Natural killer cell (primary cell): ENCODE data around the gene BORCS5. TPM values are rescaled to one million over a fixed set of nuclear protein-coding genes. Genes with fewer than 3 reads are reported as not detected.
A peak's percentile ranks its signal among the peaks of the same experiment; 100 is the strongest.

ENCODE experiments used
- ATAC-seq, 3 donors: fragments of 150-1000 bp in 2 of 3; fragments of 200-7000 bp in 1 of 3; cut with Tn5 transposase; 1 replicate in 1 of 3; 2 replicates in 2 of 3; pipeline ENCODE4 v1.10.0; 2021; ENCODE audit warnings: mild to moderate bottlenecking in 2 of 3, moderate library complexity in 2 of 3
- DNase-seq, 2 donors: peaks; one replicate each; pipeline versions ENCODE4 v3.0.0 to v3.0.0-alpha.2; 2013 to 2021; ENCODE audit warnings: mixed read lengths in 1 of 2
- H3K27ac ChIP-seq: one replicate; pipeline ENCODE4 v1.5.1; 2013; ENCODE audit warnings: mild to moderate bottlenecking, low read length
- H3K27me3 ChIP-seq: one replicate; pipeline ENCODE4 v1.6.1; 2013; ENCODE audit warnings: low read length; ENCODE audit not compliant: control insufficient read depth, insufficient read depth
- H3K36me3 ChIP-seq: one replicate; pipeline ENCODE4 v1.6.1; 2013; ENCODE audit warnings: low read length; ENCODE audit not compliant: control insufficient read depth, insufficient read depth
- H3K4me1 ChIP-seq: one replicate; pipeline ENCODE4 v1.6.1; 2013; ENCODE audit warnings: low read length; ENCODE audit not compliant: control insufficient read depth, insufficient read depth
- H3K4me3 ChIP-seq: one replicate; pipeline ENCODE4 v1.5.1; 2013; ENCODE audit warnings: low read length
- H3K9me3 ChIP-seq: one replicate; pipeline ENCODE4 v1.6.1; 2013; ENCODE audit warnings: low read length; ENCODE audit not compliant: control insufficient read depth, insufficient read depth
- H3K27ac Mint-ChIP-seq, 2 donors: one replicate each; pipeline ENCODE4 v1.8.0; 2022; ENCODE audit warnings: mild to moderate bottlenecking in 2 of 2, mixed read lengths in 2 of 2, moderate library complexity in 1 of 2
- H3K27me3 Mint-ChIP-seq, 2 donors: one replicate each; pipeline ENCODE4 v1.8.0; 2022; ENCODE audit warnings: low read depth in 2 of 2, mixed read lengths in 2 of 2
- H3K36me3 Mint-ChIP-seq: one replicate; pipeline ENCODE4 v1.8.0; 2022; ENCODE audit warnings: mixed read lengths
- H3K4me1 Mint-ChIP-seq, 2 donors: one replicate each; pipeline ENCODE4 v1.8.0; 2022; ENCODE audit warnings: mixed read lengths in 2 of 2
- H3K4me3 Mint-ChIP-seq: one replicate; pipeline ENCODE4 v1.8.0; 2022; ENCODE audit warnings: mild to moderate bottlenecking, moderate library complexity, mixed read lengths
- H3K9me3 Mint-ChIP-seq, 2 donors: one replicate each; pipeline ENCODE4 v1.8.0; 2022; ENCODE audit warnings: mixed read lengths in 2 of 2
- WGBS: methylation state at CpG from one replicate; pipeline ENCODE4 v1.1.7; 2013; ENCODE audit warnings: missing lambda C conversion rate; ENCODE audit not compliant: insufficient coverage; 5-methylcytosine and 5-hydroxymethylcytosine counted together
- intact Hi-C: fragments of 100-400 bp; cut with micrococcal nuclease; formaldehyde crosslinking; loops from one replicate; pipeline ENCODE4 v1.14.2; 2022
- total RNA-seq, 4 donors: library from RNA; stranded (reverse); fragments of 120-200 nt in 1 of 4; gene quantifications; one replicate each; pipeline versions ENCODE4 v1.2.3 to v1.2.4, GENCODE V29; 2013 to 2022
- TF ChIP-seq, protein P1 (sequence below): fragments of 200-600 bp; IDR thresholded peaks from one replicate; pipeline ENCODE4 v1.8.0; 2022; ENCODE audit warnings: antibody characterized with exemption

Gene BORCS5
- total RNA-seq, 3 donors from 2014 or later (not counting 1 experiment from before 2014, with no cell fraction given), result 28.5 to 32.8 (median 29.2) TPM

DNA sequence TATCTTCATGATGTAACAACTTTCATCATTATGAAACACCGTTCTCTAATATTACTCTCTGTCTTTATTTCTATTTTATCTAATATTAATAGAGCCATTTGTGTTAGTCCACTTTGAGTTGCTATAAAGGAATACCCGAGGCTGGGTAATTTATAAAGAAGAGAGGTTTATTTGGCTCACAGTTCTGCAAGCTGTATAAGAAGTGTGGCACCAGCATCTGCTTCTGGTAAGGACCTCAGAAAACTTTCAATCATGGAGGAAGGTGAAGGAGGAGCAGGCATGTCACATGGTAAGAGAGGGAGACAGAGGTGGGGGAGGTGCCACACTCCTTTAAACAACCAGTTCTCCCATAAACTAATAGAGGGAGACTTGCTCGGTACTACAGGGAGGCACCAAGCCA is 25.1 kb downstream of the BORCS5 start:
- 100% methylated on average over 1 of the region's 3 CpGs for WGBS

DNA sequence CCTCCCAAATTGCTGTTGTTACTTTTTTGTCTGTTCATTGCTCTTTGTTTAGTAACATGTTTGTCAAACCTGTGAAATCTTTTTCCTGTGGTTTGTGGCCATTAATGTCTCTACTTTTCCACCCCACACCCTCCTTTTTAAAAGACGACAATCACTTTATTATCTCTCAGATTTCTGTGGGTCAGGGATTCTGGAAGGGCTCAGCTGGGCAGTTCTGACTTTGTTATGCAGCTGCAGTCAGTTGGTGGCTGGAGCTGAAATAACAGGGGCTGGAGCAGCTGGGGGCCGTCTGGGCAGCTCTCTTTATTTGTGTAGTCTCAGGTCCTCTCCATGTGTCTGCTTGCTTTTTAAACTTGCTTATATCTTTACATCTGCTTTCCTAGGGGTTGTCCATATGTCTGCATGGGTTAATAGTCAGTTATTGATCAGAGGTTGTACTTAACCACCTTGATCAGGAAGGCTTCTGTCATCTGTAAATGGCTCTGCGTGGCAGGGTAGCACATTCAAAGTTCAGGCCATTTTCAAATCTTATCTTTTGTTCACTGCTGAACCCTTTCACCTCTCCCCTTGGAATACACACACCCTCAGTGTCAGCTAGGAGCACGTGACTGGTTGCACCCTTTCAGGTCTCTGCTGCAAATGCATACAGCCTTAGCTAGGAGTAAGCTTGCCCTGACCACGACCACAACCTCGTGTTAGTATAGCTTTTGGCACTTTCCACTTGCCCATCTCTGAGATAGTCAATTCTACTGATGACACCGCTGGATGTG is 27.9 kb downstream of the BORCS5 start:
- no peaks in the 10 kb centered on the region for H3K36me3 ChIP-seq
- Mint-ChIP-seq H3K4me1 (peaks cover 55% of the 10 kb centered on the region in 2 donors), H3K9me3 (no peaks in the 10 kb centered on the region), H3K4me3 (peak overlapping the region; percentile 85), H3K27me3 (no peaks in the 10 kb centered on the region), H3K27ac (peak overlapping the region; percentile 91 to 96), H3K36me3 (no peaks in the 10 kb centered on the region)
- H3K4me1 ChIP-seq, result peaks cover 38% of the 10 kb centered on the region
- no peaks in the 10 kb centered on the region for H3K27me3 ChIP-seq
- DNase-seq (peak; percentile 39 to 66), ATAC-seq (peak; percentile 64 to 73 (median 69))
- intact Hi-C loops, result loop anchor here (1.0 to 2.0 kb wide), 2 partner anchors 28 to 58 kb away; partner anchors contain the start of gene BORCS5
- peak overlapping the region; percentile 68 for H3K27ac ChIP-seq
- H3K4me3 ChIP-seq, result no peak overlapping the region
- WGBS, result 38% methylated on average over 7 of the region's 7 CpGs
- no peaks in the 10 kb centered on the region for H3K9me3 ChIP-seq
- TF ChIP-seq, protein P1, sequence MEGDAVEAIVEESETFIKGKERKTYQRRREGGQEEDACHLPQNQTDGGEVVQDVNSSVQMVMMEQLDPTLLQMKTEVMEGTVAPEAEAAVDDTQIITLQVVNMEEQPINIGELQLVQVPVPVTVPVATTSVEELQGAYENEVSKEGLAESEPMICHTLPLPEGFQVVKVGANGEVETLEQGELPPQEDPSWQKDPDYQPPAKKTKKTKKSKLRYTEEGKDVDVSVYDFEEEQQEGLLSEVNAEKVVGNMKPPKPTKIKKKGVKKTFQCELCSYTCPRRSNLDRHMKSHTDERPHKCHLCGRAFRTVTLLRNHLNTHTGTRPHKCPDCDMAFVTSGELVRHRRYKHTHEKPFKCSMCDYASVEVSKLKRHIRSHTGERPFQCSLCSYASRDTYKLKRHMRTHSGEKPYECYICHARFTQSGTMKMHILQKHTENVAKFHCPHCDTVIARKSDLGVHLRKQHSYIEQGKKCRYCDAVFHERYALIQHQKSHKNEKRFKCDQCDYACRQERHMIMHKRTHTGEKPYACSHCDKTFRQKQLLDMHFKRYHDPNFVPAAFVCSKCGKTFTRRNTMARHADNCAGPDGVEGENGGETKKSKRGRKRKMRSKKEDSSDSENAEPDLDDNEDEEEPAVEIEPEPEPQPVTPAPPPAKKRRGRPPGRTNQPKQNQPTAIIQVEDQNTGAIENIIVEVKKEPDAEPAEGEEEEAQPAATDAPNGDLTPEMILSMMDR, result no peak

More for the DNA sequence above, 25.1 kb downstream of the BORCS5 start:
- Mint-ChIP-seq H3K27ac (peak overlapping the region; percentile 87 to 96), H3K36me3 (no peaks in the 10 kb centered on the region), H3K4me1 (peaks cover 59 to 61% of the 10 kb centered on the region in 2 donors), H3K9me3 (no peaks in the 10 kb centered on the region), H3K27me3 (no peaks in the 10 kb centered on the region), H3K4me3 (no peak overlapping the region)
- no peaks in the 10 kb centered on the region for H3K27me3 ChIP-seq
- TF ChIP-seq, protein P1, result no peak
- peaks cover 54% of the 10 kb centered on the region for H3K4me1 ChIP-seq
- H3K36me3 ChIP-seq, result no peaks in the 10 kb centered on the region
- ATAC-seq (no peak), DNase-seq (no peak)
- H3K4me3 ChIP-seq, result no peak overlapping the region
- H3K9me3 ChIP-seq, result no peaks in the 10 kb centered on the region
- no peak overlapping the region for H3K27ac ChIP-seq
- intact Hi-C loops, result loop anchor here (2.0 kb wide), 1 partner anchor 231 kb away; no protein-coding TSS in a partner anchor

DNA sequence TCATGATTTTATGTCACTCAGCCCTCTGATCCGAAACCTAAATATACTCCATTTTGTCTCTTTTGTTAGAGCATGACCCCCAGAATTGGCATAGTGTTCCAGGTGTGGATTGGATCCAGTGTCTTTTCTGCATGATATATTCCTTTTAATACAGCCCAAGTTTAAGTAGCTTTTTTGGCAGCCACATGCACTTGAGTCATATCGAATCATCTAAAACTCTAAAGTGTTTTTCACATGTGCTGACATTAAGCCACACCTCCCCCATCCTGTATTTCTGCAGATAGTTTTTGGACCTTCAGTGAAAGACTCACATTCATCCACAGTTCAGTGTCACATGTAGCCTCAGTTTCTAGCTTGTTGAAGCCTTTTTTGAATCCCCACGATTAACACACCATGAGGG is 30.6 kb downstream of the BORCS5 start:
- peaks cover 40 to 43% of the 10 kb centered on the region in 2 donors for H3K4me1 Mint-ChIP-seq
- TF ChIP-seq, protein P1, result no peak
- H3K4me1 ChIP-seq, result peaks cover 27% of the 10 kb centered on the region
- no peaks in the 10 kb centered on the region for H3K36me3 Mint-ChIP-seq
- peak in 1 of 2 donors; percentile 34 for DNase-seq
- no peaks in the 10 kb centered on the region for H3K36me3 ChIP-seq
- ATAC-seq, result no peak
- no peaks in the 10 kb centered on the region for H3K9me3 Mint-ChIP-seq
- H3K27ac ChIP-seq, result no peak overlapping the region
- H3K27me3 Mint-ChIP-seq, result no peaks in the 10 kb centered on the region
- H3K27me3 ChIP-seq, result no peaks in the 10 kb centered on the region
- WGBS, result 67% methylated on average over 2 of the region's 3 CpGs
- H3K9me3 ChIP-seq, result no peaks in the 10 kb centered on the region
- intact Hi-C loops, result no loop called here
- no peak overlapping the region for H3K4me3 ChIP-seq
- H3K4me3 Mint-ChIP-seq, result no peak overlapping the region
- peak overlapping the region in 1 of 2 donors; percentile 47 for H3K27ac Mint-ChIP-seq
